DOHH2 (cell line): Measurements from ENCODE around the gene GPR15LG.

Experiments
- EZH2phosphoT487 ChIP-seq: fragments of 200-600 bp; sonication (generic); IDR thresholded peaks from 2 replicates; pipeline ENCODE4 v1.6.1; 2017; ENCODE audit warnings: borderline replicate concordance, mild to moderate bottlenecking, antibody characterized with exemption, low read length, moderate library complexity, mixed read lengths
- TF ChIP-seq, protein P1 (sequence below): fragments of 200-600 bp; sonication (generic); IDR thresholded peaks from one replicate; pipeline ENCODE4 v1.5.1; 2014; ENCODE audit warnings: antibody characterized with exemption, mild to moderate bottlenecking, low read depth, low read length; ENCODE audit not compliant: poor library complexity, severe bottlenecking

DNA sequence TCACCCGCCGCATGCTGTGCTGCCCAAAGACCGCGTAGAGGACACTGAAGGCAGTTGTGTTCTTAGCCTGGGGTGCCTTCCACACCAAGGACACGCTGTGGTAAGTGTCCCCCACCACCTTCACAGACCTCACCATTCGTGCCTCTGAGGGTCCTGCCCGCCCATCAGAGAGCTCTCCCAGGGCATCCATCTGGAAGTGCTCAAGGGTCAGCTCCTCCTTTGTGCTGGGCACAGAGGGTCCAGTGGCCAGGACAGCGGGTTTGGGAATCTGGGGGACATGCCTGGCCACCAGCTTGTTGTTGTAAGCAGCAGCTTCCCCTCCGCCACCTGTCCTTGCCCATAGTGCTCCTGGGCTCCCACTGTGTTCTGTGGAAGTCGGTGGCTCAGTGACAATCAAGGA lies 58.8 kb downstream of the GPR15LG start:
- TF ChIP-seq, protein P1, sequence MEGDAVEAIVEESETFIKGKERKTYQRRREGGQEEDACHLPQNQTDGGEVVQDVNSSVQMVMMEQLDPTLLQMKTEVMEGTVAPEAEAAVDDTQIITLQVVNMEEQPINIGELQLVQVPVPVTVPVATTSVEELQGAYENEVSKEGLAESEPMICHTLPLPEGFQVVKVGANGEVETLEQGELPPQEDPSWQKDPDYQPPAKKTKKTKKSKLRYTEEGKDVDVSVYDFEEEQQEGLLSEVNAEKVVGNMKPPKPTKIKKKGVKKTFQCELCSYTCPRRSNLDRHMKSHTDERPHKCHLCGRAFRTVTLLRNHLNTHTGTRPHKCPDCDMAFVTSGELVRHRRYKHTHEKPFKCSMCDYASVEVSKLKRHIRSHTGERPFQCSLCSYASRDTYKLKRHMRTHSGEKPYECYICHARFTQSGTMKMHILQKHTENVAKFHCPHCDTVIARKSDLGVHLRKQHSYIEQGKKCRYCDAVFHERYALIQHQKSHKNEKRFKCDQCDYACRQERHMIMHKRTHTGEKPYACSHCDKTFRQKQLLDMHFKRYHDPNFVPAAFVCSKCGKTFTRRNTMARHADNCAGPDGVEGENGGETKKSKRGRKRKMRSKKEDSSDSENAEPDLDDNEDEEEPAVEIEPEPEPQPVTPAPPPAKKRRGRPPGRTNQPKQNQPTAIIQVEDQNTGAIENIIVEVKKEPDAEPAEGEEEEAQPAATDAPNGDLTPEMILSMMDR, result no peak
- TF ChIP-seq EZH2phosphoT487, result no peak
